ENCODE measurements around the gene SURF4.

DNA sequence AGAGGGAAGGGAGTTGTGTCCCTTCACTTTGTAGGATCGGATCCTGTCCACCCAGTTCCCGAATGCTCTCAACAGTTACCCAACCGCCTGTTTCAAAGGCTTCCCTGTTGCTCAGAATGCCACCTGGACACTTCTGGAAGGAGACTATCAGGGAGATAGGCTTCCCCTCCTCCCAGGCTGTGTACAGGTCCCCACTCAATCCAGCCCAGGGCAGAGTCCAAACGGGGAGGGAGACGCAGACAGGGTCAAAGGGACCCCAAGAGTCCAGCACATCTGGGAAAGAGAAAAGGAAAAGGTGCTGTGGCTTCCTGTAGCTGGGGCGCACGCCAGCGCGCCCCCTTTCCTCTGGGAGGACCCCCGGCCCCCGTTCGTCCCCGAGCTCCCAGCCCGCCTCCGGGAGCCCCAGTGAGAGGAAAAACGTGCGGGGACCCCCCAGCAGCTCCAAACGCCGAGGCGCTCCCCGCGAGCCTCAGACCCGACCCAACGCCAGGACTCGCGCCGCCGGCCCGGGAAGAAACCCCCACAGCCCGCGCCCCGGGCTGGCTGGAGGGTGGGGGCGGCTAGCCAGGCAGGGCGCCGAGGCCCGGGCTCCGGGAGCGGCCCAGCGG, 640 bp downstream of the SURF4 start:
- TF ChIP-seq, protein P1, sequence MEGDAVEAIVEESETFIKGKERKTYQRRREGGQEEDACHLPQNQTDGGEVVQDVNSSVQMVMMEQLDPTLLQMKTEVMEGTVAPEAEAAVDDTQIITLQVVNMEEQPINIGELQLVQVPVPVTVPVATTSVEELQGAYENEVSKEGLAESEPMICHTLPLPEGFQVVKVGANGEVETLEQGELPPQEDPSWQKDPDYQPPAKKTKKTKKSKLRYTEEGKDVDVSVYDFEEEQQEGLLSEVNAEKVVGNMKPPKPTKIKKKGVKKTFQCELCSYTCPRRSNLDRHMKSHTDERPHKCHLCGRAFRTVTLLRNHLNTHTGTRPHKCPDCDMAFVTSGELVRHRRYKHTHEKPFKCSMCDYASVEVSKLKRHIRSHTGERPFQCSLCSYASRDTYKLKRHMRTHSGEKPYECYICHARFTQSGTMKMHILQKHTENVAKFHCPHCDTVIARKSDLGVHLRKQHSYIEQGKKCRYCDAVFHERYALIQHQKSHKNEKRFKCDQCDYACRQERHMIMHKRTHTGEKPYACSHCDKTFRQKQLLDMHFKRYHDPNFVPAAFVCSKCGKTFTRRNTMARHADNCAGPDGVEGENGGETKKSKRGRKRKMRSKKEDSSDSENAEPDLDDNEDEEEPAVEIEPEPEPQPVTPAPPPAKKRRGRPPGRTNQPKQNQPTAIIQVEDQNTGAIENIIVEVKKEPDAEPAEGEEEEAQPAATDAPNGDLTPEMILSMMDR (IDR thresholded peaks at IDR 0.05) = no peak
- no peak for TF ChIP-seq POLR2A (IDR thresholded peaks at IDR 0.05)
